HG03175 (cell line): ENCODE results near the gene OCSTAMP.

Source experiments
- ATAC-seq: cut with Tn5 transposase; IDR thresholded peaks from one replicate; pipeline ENCODE4 v1.9.1; 2021; ENCODE audit warnings: mild to moderate bottlenecking, moderate library complexity; ENCODE audit not compliant: unreplicated experiment

The OCSTAMP gene

DNA sequence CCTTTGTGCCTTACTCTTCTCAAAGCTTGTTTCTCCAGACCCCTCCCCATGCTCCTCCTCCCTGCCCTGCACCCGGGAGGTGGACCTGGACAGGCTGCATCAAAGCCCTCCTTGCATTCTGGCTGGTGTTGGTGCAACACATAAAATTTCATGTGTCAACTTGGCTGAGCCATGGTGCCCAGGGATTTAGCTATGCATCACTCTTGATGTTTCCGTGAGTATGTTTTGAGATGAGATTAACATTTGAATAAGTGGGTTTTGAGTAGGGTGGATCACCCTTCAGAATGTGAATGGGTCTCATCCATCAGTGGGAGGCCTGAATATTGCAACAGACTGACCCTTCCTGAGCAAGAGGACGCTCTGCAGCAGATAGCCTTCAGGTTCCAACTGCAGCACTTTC is 4.4 kb upstream of the OCSTAMP start:
- ATAC-seq = no peak

GRCh38 chr20:46553926-46554325 is 3.5 kb upstream of the OCSTAMP start:
- ATAC-seq = no peak

DNA sequence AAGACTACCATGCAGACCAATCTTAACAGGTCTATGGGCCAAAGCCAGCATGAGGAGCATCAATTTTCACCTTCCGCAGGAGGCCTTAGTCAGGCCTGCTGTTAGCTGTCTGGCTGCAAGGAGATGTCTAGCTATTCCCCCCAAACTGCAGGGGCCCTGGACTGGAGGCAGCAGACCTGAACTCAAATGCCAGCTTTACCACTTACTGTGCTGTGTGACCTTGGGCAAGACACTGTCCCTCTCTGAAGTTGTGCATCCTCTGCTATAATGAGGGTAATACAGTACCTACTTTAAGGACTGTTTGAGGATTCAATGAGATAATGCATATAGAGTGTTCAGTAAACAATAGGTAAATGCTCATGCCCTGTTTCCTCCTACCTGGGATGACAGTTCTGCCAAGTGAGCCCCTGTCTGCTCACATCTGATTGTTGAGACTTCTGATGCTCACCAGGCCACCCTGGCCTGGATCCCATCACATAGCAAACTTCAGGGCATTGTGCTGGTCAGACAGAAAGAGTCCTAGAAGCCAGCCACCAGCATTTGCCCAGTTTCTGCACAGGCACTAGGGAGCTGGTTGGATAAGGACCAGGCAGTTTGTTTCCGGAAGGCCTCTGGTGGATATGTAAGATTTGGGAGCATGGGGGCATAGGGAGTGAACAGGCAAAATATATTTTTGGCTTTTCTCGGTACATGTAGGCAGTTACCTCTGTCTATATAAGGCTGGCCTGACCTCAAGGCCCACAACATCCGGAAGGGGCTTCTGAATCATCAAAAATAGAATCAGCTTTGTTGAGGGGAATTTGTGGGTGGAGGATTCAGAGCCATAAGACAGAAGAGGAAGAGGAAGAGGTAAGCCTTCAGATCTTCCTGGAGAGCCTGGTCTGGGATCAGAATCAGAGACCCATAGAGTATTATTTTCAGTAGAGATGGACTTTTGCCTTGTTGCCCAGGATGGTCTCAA is 2.3 kb upstream of the OCSTAMP start:
- ATAC-seq = peak; percentile 72

GRCh38 chr20:46551522-46552381 is 1.3 kb upstream of the OCSTAMP start:
- no peak for ATAC-seq

DNA sequence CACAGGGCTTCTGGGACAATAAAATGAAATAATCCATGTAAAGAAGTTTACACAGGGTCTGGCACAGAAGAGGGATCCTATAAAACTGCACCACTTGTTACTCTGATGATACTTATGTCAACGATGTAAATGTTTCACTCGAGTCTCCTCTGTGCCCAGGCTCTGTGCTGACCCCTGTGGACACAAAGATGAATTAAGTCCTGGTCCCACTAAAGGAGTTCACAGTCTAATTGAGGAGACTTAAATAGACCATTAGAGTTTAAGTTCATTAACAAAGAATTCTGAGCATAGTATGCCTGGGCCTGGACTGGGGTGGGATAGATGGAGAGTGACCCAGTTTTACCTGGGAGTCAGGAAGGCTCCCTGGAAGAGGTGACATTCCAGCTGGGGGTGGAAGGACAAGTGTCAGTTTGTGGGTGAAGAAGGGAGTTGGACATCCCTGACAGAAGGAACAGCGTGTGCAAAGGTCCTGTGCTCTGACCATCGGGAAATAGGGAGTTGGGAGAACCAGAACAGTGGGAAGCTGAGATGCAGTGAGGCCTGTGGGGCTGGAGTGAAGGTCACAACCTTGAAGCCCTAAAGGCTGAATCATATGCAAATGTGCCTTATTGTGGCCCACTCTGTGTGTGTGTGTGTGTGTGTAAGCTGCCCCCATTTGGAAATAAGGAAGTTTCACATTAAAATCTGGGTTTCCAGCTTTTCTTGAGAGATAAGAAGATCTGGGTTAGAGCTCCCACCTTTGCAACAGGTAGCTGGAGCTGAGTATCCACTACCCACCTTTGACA is 1.1 kb downstream of the OCSTAMP start:
- ATAC-seq = no peak

DNA sequence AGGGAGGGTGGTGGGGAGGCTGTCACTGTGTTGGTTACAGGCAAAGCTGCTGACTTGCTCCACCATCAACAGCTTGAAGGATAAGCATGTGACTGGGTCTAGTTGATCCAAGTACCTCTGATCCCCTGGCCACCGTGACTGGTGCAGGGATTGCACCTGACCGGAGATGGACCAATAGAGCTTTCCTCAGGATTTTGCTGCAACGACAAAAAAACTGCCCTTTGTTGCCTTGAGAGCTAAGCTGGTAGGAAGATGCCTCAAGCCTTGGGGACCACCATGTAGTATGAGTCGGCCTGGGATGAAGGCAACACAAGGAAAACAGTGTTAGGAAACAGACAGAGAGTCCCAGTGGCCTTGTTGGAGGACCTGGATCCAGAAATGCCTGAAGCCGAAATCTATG is 1.8 kb downstream of the OCSTAMP start:
- no peak for ATAC-seq

- ATAC-seq = no peak
Measured at GRCh38 chr20:46547995-46548394, 2.5 kb downstream of the OCSTAMP start.

DNA sequence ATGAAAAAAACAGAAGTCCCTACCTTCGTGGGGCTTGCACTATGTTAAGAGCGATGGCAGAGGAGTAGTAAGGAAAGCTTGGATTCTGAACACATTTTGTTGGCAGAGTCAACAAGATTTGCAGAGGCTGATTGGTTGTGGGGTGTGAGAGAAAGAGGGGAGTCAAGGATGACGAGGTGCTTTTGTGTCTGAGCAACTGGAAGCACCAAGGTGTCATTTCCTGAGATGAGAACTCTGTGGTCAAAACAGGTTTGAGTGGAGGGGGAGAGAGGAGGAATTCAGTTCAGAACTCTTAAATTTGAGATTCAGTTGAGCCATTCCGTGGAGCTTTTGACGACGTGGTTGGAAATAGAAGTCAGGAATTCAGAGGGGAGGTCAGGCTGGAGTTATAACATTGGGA is 3.5 kb downstream of the OCSTAMP start:
- ATAC-seq = no peak

- ATAC-seq = no peak
Measured at GRCh38 chr20:46546298-46546697, 4.2 kb downstream of the OCSTAMP start.

- no peak for ATAC-seq
Measured at GRCh38 chr20:46545827-46546138, 4.7 kb downstream of the OCSTAMP start.

- peak; percentile 58 for ATAC-seq
Measured at GRCh38 chr20:46545077-46545826, 5.2 kb downstream of the OCSTAMP start.

DNA sequence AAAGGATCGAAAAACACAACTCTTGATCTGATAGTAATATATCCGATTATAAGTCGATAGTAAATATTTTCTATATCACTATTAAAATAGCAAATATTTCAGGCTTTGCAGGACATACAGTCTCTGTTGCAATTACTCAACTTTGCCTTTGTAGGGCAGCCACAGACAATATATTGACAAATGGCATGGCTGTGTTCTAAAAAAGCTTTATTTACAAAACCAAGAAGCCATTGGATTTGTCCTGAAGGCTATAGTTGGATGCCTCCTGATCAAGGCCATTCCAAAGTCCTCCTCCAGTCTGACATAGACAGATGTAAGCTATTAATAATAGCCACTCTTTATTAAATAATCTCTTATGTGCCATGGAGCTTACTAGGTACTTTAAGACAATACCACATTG is 5.9 kb downstream of the OCSTAMP start:
- ATAC-seq = no peak

DNA sequence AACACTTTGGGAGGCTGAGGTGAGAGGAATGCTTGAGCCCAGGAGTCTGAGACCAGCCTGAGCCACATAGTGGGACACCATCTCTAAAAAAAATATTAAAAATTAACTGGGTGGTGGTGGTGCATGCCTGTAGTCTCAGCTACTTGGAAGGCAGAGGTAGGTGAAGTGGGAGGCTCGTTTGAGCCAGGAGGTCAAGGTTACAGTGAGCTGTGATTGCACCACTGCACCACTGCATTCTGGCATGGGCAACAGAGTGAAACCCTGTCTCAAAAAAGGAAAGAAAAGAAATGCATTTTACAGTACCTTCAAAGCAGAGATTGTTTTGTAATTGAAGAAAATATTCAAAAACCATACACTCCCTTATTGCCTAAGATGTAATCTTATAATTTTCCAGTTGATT is 6.5 kb downstream of the OCSTAMP start:
- ATAC-seq = no peak

- no peak for ATAC-seq
Measured at GRCh38 chr20:46543033-46543432, 7.4 kb downstream of the OCSTAMP start.

DNA sequence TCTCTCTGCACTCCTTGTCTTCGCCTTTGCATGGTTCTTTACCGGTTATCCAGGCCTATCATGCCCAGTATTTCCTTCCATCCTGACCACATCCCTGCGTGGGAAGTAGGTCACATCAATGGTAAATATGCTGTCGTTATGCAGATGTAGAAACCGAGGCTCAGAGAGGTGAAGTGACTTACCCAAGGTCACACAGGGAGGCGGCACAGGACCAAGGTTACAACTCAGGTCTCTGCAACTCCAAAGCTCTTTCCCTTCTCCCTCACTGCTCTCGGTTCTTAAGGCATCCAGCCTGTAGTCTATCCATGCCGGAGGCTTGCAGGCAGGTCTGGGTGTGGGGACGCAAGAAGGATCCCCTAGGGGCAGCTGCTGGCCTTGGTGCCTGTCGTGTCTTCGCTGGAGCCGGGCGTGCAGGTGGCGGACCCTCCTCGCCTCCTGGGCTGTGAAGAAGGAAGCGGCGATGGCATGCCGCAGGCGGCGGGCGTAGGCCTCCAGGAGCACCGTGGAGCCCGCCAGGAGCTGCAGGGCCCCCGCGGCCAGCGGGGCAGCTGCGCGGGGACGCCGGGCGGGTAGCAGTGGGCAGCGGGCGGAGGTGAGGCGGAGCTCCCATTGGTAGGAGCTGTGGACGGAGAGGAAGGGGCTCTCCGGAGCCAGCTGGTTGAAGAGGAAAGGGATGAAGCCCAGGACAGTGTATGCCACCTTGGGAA is 9.1 kb downstream of the OCSTAMP start:
- ATAC-seq = no peak

- no peak for ATAC-seq
Measured at GRCh38 chr20:46539113-46539512, 11.3 kb downstream of the OCSTAMP start.

GRCh38 chr20:46530640-46531039 is 19.8 kb downstream of the OCSTAMP start:
- no peak for ATAC-seq

- no peak for ATAC-seq
Measured at GRCh38 chr20:46523696-46524328, 26.6 kb downstream of the OCSTAMP start.

DNA sequence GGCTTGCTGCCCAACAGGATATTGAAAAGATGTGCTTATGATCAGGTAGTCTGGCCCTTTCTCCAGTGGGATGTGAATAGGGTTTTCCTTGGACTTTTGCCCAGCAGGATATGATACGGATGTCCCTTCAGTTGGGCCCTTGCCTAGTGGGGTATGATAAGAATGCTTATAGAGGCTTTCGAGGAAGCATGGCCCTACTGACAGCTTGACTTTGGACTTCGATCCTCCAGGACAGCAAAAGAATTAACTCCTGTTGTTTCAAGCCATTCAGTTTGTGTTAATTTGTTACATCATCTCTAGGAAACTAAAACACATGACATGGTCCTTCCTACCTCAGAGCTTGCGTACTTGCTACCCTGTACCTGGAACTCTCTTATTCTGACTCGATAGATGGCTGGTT is 27.3 kb downstream of the OCSTAMP start:
- ATAC-seq = no peak
